Gastroesophageal sphincter (tissue), 4 donors: ENCODE measurements around the gene SIRPB1. TPM values are rescaled to one million over a fixed set of nuclear protein-coding genes. Genes with fewer than 3 reads are reported as not detected.

Experiments used
- ATAC-seq: fragments of 150-250 bp; one replicate; pipeline ENCODE4 v1.9.1; 2016; ENCODE audit warnings: mild to moderate bottlenecking, moderate library complexity
- H3K27ac ChIP-seq, 4 donors: fragments of 200-600 bp; sonication (generic) in 3 of 4; 1 replicate in 3 of 4; 2 replicates in 1 of 4; pipeline ENCODE4 v1.5.1; 2016 to 2019
- H3K27me3 ChIP-seq: fragments of 200-600 bp; sonication (generic); one replicate; pipeline ENCODE4 v1.5.1; 2019
- H3K36me3 ChIP-seq, 2 donors: fragments of 200-600 bp; sonication (generic); one replicate each; pipeline ENCODE4 v1.5.1; 2019; ENCODE audit warnings: control low read depth in 1 of 2
- H3K4me1 ChIP-seq, 3 donors: fragments of 200-600 bp; sonication (generic); 1 replicate in 2 of 3; 2 replicates in 1 of 3; pipeline ENCODE4 v1.5.1; 2016 to 2019; ENCODE audit warnings: control low read depth in 2 of 3
- H3K4me3 ChIP-seq, 2 donors: fragments of 200-600 bp; sonication (generic); one replicate each; pipeline ENCODE4 v1.5.1; 2019; ENCODE audit warnings: mild to moderate bottlenecking in 1 of 2, moderate library complexity in 1 of 2
- H3K9me3 ChIP-seq, 3 donors: fragments of 200-600 bp; sonication (generic); one replicate each; pipeline ENCODE4 v1.5.1; 2017 to 2019; ENCODE audit warnings: control low read depth in 2 of 3
- CTCF ChIP-seq, 4 experiments: fragments of 200-600 bp in 2 of 4; fragments of 450-650 bp in 2 of 4; sonication (generic) in 1 of 4; IDR thresholded peaks; one replicate each; pipeline ENCODE4 v1.5.1; 2017 to 2019; ENCODE audit warnings: antibody characterized with exemption in 4 of 4, mild to moderate bottlenecking in 2 of 4, moderate library complexity in 2 of 4
- EP300 ChIP-seq: sonication (generic); formaldehyde crosslinking; IDR thresholded peaks from one replicate; pipeline ENCODE4 v1.6.1; 2017; ENCODE audit warnings: antibody characterized with exemption, mild to moderate bottlenecking
- POLR2A ChIP-seq, 2 donors: fragments of 450-650 bp; IDR thresholded peaks; one replicate each; pipeline ENCODE4 v1.6.1; 2017; ENCODE audit warnings: antibody characterized with exemption in 2 of 2, mild to moderate bottlenecking in 2 of 2, moderate library complexity in 1 of 2
- POLR2AphosphoS5 ChIP-seq: sonication (generic); formaldehyde crosslinking; IDR thresholded peaks from one replicate; pipeline ENCODE4 v1.6.1; 2017; ENCODE audit warnings: antibody characterized with exemption
- WGBS, 2 donors: methylation state at CpG; one replicate each; pipeline ENCODE4 v1.1.5; 2018; ENCODE audit warnings: low coverage in 1 of 2; 5-methylcytosine and 5-hydroxymethylcytosine counted together
- total RNA-seq, 4 donors: library from RNA; depleted of rRNA; stranded (reverse); fragments of >200 nt; gene quantifications; one replicate each; pipeline ENCODE4 v1.1.0, GENCODE V29; 2016

SIRPB1 gene
- 1 to 10 TPM; 3.4 to 6.9 (median 4.3) TPM for total RNA-seq

DNA sequence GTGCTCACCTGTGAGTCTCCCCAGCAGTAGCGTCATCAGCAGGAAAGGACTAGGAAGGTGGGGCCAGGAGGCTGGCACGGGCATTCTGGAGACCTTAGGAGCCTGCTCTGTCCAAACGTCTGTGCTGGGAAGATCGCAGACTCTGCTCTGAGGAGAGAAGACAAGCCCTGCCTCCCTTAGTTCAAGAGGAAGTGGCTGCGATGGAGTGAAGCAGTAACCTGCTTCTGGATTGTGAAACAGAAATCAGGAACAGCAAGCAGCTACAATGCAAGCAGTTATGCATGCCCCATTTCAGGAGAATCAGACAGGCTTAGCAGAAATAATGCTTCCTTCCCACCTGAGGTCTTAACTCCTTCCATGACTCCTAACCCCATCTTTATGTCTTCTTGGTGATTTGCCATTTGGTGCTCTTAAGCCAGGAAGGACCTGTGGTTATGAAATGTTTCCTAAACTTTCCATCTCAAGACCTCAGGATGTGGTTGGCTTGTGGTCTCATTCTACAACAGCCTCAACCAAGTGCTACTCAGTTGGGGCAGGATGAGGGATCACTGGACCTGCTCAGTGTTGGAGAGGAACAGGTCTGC lies at the start of gene SIRPB1:
TSS of gene SIRPB1 (minus strand) at position 149 of the 584 bp plus-strand sequence. CDS start at position 84, 65 bp downstream.
- H3K4me3 ChIP-seq: no peak within 1 kb of the TSS
- 53 to 74% methylated on average over 4 to 5 of the region's 5 CpGs for WGBS, 2 donors
- ATAC-seq: no peak
- no peak within 1 kb of the TSS for H3K27ac ChIP-seq
- H3K9me3 ChIP-seq: peaks cover 0 to 17% (median 0%) of the 10 kb centered on the region in 3 donors
- H3K36me3 ChIP-seq: no peaks in the 10 kb centered on the region
- H3K4me1 ChIP-seq: no peaks in the 10 kb centered on the region
- TF ChIP-seq EP300: no peak
- TF ChIP-seq POLR2AphosphoS5: no peak
- TF ChIP-seq POLR2A (IDR thresholded peaks at IDR 0.05): no peak
- TF ChIP-seq CTCF (IDR thresholded peaks at IDR 0.05): no peak
- no peaks in the 10 kb centered on the region for H3K27me3 ChIP-seq

DNA sequence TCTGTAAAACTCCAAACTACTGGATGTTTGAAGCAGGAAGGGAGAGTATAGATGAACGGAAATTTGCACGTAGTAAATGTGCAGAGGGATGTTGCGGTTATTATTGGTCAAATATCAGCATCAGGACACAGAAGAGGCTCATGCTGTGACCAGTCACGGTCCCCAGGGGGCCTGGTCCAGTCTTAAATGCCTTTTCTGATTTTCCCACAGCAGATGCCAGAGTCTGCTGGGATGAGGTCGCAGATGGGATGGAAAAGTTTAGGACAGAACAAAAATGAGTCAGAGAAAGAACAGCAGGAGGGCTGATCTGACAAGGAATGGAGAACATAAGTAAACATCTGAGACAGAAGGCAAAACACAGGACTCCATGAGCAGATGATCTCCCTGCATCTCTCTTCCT lies 49.5 kb upstream of the SIRPB1 start:
- TF ChIP-seq POLR2AphosphoS5 (no peak), CTCF (IDR thresholded peaks at IDR 0.05) (no peak), POLR2A (IDR thresholded peaks at IDR 0.05) (no peak), EP300 (no peak)
- Histone ChIP-seq H3K36me3 (no peaks in the 10 kb centered on the region), H3K4me1 (no peaks in the 10 kb centered on the region), H3K9me3 (no peaks in the 10 kb centered on the region), H3K27me3 (peaks cover 2% of the 10 kb centered on the region), H3K4me3 (no peak overlapping the region), H3K27ac (no peak overlapping the region)
- ATAC-seq: no peak
- 51 to 83% methylated on average over 4 of the region's 5 CpGs for WGBS, 2 donors

DNA sequence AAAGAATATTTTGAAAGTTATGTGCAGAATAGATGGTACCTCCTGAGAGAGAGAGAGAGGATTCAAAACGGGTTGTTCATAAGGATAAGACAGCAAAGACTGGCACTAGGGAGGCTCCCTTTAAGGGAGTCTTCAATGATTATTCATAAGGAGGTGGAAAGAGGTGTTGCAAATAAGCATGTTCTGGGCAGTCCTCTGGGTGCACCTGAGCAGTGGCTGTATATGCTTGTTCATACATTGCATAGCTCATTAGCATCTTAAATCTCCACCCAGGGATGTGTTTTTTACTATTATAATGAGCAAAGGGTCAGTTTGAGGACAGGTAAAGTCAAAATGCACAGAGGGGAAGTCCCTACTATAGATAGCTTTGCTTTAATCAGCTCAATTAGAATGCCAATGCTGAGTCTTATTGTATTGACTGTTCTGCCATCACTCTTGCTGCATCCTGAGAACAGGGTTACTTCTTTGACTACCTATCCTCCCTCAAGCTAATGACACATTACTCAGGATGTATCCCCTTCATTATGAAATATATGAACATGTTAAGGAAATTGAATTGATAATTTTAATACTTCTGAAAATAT lies 47.8 kb upstream of the SIRPB1 start:
- H3K27ac ChIP-seq: no peak overlapping the region
- no peak for ATAC-seq
- H3K4me3 ChIP-seq: no peak overlapping the region
- no peaks in the 10 kb centered on the region for H3K4me1 ChIP-seq
- 11 to 73% methylated on average over 1 of the region's 1 CpG for WGBS, 2 donors
- no peaks in the 10 kb centered on the region for H3K9me3 ChIP-seq
- H3K36me3 ChIP-seq: no peaks in the 10 kb centered on the region
- no peak for TF ChIP-seq POLR2A (IDR thresholded peaks at IDR 0.05)
- TF ChIP-seq EP300: no peak
- TF ChIP-seq CTCF (IDR thresholded peaks at IDR 0.05): no peak
- TF ChIP-seq POLR2AphosphoS5: no peak
- H3K27me3 ChIP-seq: peaks cover 2% of the 10 kb centered on the region

GRCh38 chr20:1666802-1667201 lies 47.0 kb upstream of the SIRPB1 start:
- no peaks in the 10 kb centered on the region for H3K9me3 ChIP-seq
- H3K4me1 ChIP-seq: no peaks in the 10 kb centered on the region
- H3K27ac ChIP-seq: no peak overlapping the region
- TF ChIP-seq POLR2A (IDR thresholded peaks at IDR 0.05): no peak
- no peak for TF ChIP-seq EP300
- no peak for TF ChIP-seq CTCF (IDR thresholded peaks at IDR 0.05)
- TF ChIP-seq POLR2AphosphoS5: no peak
- H3K4me3 ChIP-seq: no peak overlapping the region
- no peak for ATAC-seq
- no peaks in the 10 kb centered on the region for H3K36me3 ChIP-seq
- WGBS, 2 donors: 65 to 67% methylated on average over 3 of the region's 5 CpGs
- H3K27me3 ChIP-seq: peaks cover 3% of the 10 kb centered on the region

GRCh38 chr20:1665345-1665744 lies 45.5 kb upstream of the SIRPB1 start:
- no peaks in the 10 kb centered on the region for H3K36me3 ChIP-seq
- H3K27me3 ChIP-seq: peaks cover 11% of the 10 kb centered on the region
- ATAC-seq: no peak
- TF ChIP-seq POLR2AphosphoS5 (no peak), POLR2A (IDR thresholded peaks at IDR 0.05) (no peak), CTCF (IDR thresholded peaks at IDR 0.05) (no peak), EP300 (no peak)
- no peaks in the 10 kb centered on the region for H3K4me1 ChIP-seq
- H3K9me3 ChIP-seq: no peaks in the 10 kb centered on the region
- no peak overlapping the region for H3K4me3 ChIP-seq
- WGBS, 2 donors: 77 to 80% methylated on average over 1 to 2 of the region's 3 CpGs
- H3K27ac ChIP-seq: no peak overlapping the region
